OCI-LY7 (cell line): ENCODE data around the gene DHCR24. TPM values are rescaled to one million over a fixed set of nuclear protein-coding genes. Genes with fewer than 3 reads are reported as not detected.

Experiments used
- BruUV-seq: library from RNA; stranded (reverse); fragments of 400-500 nt; replicated peaks from 2 replicates; lab custom pipeline; 2021; lab: Mats Ljungman, UMichigan
- CTCF ChIA-PET: fragments of 300-600 bp; sonication (Branson Sonifier 250); formaldehyde crosslinking; loops from one replicate; lab custom pipeline; 2022; ENCODE audit warnings: antibody characterized with exemption; ENCODE audit not compliant: unreplicated experiment; lab: Charles Lee
- POLR2A ChIA-PET: fragments of 300-600 bp; sonication (Branson Sonifier 250); formaldehyde crosslinking; loops from one replicate; lab custom pipeline; 2022; ENCODE audit warnings: antibody characterized with exemption; lab: Charles Lee
- DNase-seq: peaks from one replicate; pipeline ENCODE4 v3.0.0-alpha.2; 2015; ENCODE audit warnings: low spot score
- H2AFZ ChIP-seq: fragments of 200-600 bp; sonication (generic), shearing (Covaris generic); 2 replicates; pipeline ENCODE4 v1.6.1; 2014; ENCODE audit warnings: mild to moderate bottlenecking, antibody characterized with exemption, low read length, moderate library complexity
- H3K27ac ChIP-seq: fragments of 200-600 bp; sonication (generic); 2 replicates; pipeline ENCODE4 v1.5.1; 2014; ENCODE audit warnings: mixed run types, low read depth, mild to moderate bottlenecking, moderate library complexity, low read length, inconsistent platforms; ENCODE audit not compliant: poor library complexity, severe bottlenecking
- H3K36me3 ChIP-seq: fragments of 200-600 bp; sonication (generic); 2 replicates; pipeline ENCODE4 v1.6.1; 2014; ENCODE audit warnings: mild to moderate bottlenecking, antibody characterized with exemption, low read length, moderate library complexity, mixed read lengths; ENCODE audit not compliant: insufficient read depth
- H3K4me1 ChIP-seq: fragments of 200-600 bp; sonication (generic); 2 replicates; pipeline ENCODE4 v1.5.1; 2014; ENCODE audit warnings: mild to moderate bottlenecking, low read length; ENCODE audit not compliant: insufficient read depth, poor library complexity, severe bottlenecking
- H3K4me2 ChIP-seq: fragments of 200-600 bp; sonication (generic); 2 replicates; pipeline ENCODE4 v1.6.1; 2014; ENCODE audit warnings: mild to moderate bottlenecking, low read length
- H3K4me3 ChIP-seq: fragments of 200-600 bp; sonication (generic); 2 replicates; pipeline ENCODE4 v1.5.1; 2014; ENCODE audit warnings: mild to moderate bottlenecking, low read depth, low read length; ENCODE audit not compliant: poor library complexity, severe bottlenecking
- H3K79me2 ChIP-seq: fragments of 200-600 bp; sonication (generic); 2 replicates; pipeline ENCODE4 v1.6.1; 2016; ENCODE audit warnings: low read depth, mild to moderate bottlenecking, low read length, moderate library complexity, mixed read lengths; ENCODE audit not compliant: insufficient read depth
- H3K9me2 ChIP-seq: fragments of 200-600 bp; sonication (generic); 2 replicates; pipeline ENCODE4 v1.6.1; 2016; ENCODE audit warnings: mild to moderate bottlenecking, low read length, mixed read lengths; ENCODE audit not compliant: insufficient read depth
- H3K9me3 ChIP-seq: fragments of 200-600 bp; sonication (generic); 2 replicates; pipeline ENCODE4 v1.6.1; 2014; ENCODE audit warnings: mild to moderate bottlenecking, mixed run types, low read length, mixed read lengths
- H4K20me1 ChIP-seq: fragments of 200-600 bp; sonication (generic); 2 replicates; pipeline ENCODE4 v1.6.1; 2014; ENCODE audit warnings: mild to moderate bottlenecking, antibody characterized with exemption, low read length, moderate library complexity, mixed read lengths; ENCODE audit not compliant: insufficient read depth
- EZH2phosphoT487 ChIP-seq: fragments of 200-600 bp; sonication (generic); IDR thresholded peaks from 2 replicates; pipeline ENCODE4 v1.6.1; 2018; ENCODE audit warnings: low read depth, borderline replicate concordance, mild to moderate bottlenecking, mixed run types, antibody characterized with exemption, low read length, moderate library complexity, mixed read lengths
- intact Hi-C: fragments of 100-400 bp; cut with micrococcal nuclease; formaldehyde crosslinking; loops from one replicate; pipeline ENCODE4 v1.10.0; 2022; ENCODE audit not compliant: unreplicated experiment
- total RNA-seq, 2 experiments: library from RNA; depleted of rRNA in 1 of 2; stranded (reverse); fragments of >200 nt in 1 of 2; shearing (Covaris generic) in 1 of 2; gene quantifications; 2 replicates each; pipeline ENCODE4 v1.2.3, GENCODE V29; 2014 to 2022
- TF ChIP-seq, protein P1 (sequence below): fragments of 200-600 bp; sonication (generic); conservative IDR thresholded peaks from 2 replicates; pipeline ENCODE4 v1.5.1; 2014; ENCODE audit warnings: mild to moderate bottlenecking, antibody characterized with exemption, low read length, moderate library complexity, mixed read lengths

DHCR24 gene
- total RNA-seq, 2 experiments from 2014 or later = 45.7 to 93.6 TPM

DNA sequence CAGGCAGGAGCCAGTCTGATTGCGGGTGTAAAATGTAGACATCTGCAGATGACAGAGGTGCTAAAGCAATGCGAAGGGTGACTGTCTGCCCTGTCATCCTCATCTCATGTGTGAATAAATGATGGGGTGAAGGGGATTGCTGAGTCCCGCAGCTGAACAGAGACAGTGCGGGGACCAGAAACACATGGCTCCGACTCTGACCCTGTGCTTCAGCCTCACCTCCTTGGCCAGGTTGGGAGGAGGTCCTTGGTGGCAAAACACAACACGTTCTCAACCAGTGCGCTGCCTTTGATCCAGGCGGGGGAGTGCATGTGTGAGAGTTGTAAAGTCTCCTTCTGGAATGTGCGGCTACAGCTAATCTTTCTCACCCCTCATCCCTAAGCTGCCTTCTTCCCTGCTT, 53.9 kb downstream of the DHCR24 start:
- H3K36me3 ChIP-seq = no peaks in the 10 kb centered on the region
- H3K4me1 ChIP-seq = no peaks in the 10 kb centered on the region
- intact Hi-C loops = no loop called here
- POLR2A ChIA-PET = no interaction called here
- CTCF ChIA-PET = no interaction called here
- no peak overlapping the region for H3K4me2 ChIP-seq
- H3K4me3 ChIP-seq = no peak overlapping the region
- H3K27ac ChIP-seq = no peak overlapping the region
- BruUV-seq = no TSS peak
- H3K79me2 ChIP-seq = no peaks in the 10 kb centered on the region
- H3K9me3 ChIP-seq = peaks cover 2% of the 10 kb centered on the region; the same call in 1 of the 2 replicates
- no peak for DNase-seq
- H4K20me1 ChIP-seq = no peaks in the 10 kb centered on the region
- TF ChIP-seq, protein P1, sequence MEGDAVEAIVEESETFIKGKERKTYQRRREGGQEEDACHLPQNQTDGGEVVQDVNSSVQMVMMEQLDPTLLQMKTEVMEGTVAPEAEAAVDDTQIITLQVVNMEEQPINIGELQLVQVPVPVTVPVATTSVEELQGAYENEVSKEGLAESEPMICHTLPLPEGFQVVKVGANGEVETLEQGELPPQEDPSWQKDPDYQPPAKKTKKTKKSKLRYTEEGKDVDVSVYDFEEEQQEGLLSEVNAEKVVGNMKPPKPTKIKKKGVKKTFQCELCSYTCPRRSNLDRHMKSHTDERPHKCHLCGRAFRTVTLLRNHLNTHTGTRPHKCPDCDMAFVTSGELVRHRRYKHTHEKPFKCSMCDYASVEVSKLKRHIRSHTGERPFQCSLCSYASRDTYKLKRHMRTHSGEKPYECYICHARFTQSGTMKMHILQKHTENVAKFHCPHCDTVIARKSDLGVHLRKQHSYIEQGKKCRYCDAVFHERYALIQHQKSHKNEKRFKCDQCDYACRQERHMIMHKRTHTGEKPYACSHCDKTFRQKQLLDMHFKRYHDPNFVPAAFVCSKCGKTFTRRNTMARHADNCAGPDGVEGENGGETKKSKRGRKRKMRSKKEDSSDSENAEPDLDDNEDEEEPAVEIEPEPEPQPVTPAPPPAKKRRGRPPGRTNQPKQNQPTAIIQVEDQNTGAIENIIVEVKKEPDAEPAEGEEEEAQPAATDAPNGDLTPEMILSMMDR = no peak
- TF ChIP-seq EZH2phosphoT487 = no peak
- H3K9me2 ChIP-seq = no peaks in the 10 kb centered on the region
- no peak overlapping the region for H2AFZ ChIP-seq

DNA sequence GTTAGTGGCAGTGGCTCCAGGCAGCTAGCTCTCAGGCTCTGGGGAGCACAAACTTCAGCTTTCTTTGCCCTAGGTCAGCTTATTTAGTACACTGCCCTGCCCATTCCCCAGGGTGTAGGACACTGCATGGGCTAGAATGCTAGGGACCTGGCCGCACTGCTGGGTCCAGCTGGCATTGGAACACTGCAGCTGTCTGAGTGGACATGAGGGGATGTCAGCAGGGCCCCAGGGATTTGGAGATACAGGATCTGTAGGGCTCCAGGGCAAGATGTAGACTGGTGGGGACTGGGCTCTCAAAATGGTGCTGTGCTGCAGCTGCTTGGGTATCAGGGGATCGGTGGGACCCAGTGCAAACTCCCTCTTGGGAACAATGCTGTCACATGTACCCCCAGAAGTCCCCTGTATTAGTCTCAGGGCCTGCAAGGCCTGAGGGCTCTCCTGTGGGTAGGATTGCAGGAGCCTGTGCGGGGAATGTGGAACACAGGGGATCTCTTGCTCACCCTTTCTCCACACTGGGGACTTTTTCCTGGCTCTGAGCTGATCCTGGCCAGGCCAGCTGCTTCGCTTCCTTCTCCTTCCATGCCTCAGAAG, 60.7 kb downstream of the DHCR24 start:
- Histone ChIP-seq H3K4me3 (no peak overlapping the region), H3K4me2 (no peak overlapping the region), H3K9me2 (no peaks in the 10 kb centered on the region), H3K36me3 (no peaks in the 10 kb centered on the region), H3K4me1 (no peaks in the 10 kb centered on the region), H2AFZ (no peak overlapping the region), H3K9me3 (peaks cover 21% of the 10 kb centered on the region), H4K20me1 (no peaks in the 10 kb centered on the region), H3K79me2 (no peaks in the 10 kb centered on the region), H3K27ac (no peak overlapping the region)
- DNase-seq = no peak
- TF ChIP-seq, protein P1 = no peak
- no peak for TF ChIP-seq EZH2phosphoT487
- CTCF ChIA-PET = no interaction called here
- intact Hi-C loops = no loop called here
- no TSS peak for BruUV-seq
- POLR2A ChIA-PET = no interaction called here

GRCh38 chr1:54825696-54826095, 61.3 kb downstream of the DHCR24 start:
- no peak for DNase-seq
- intact Hi-C loops = no loop called here
- H3K36me3 ChIP-seq = no peaks in the 10 kb centered on the region
- peaks cover 21% of the 10 kb centered on the region for H3K9me3 ChIP-seq
- H2AFZ ChIP-seq = no peak overlapping the region
- CTCF ChIA-PET = no interaction called here
- TF ChIP-seq EZH2phosphoT487 = no peak
- TF ChIP-seq, protein P1 = no peak
- POLR2A ChIA-PET = no interaction called here
- H4K20me1 ChIP-seq = no peaks in the 10 kb centered on the region
- no peak overlapping the region for H3K4me3 ChIP-seq
- BruUV-seq = no TSS peak
- no peaks in the 10 kb centered on the region for H3K79me2 ChIP-seq
- no peaks in the 10 kb centered on the region for H3K9me2 ChIP-seq
- H3K4me1 ChIP-seq = no peaks in the 10 kb centered on the region
- no peak overlapping the region for H3K27ac ChIP-seq
- no peak overlapping the region for H3K4me2 ChIP-seq
